HG03565 (cell line): ENCODE results near the gene HOGA1.

Experiments used
- ATAC-seq: cut with Tn5 transposase; IDR thresholded peaks from one replicate; pipeline ENCODE4 v1.9.1; 2021; ENCODE audit warnings: mild to moderate bottlenecking, moderate library complexity; ENCODE audit not compliant: unreplicated experiment

The HOGA1 gene

GRCh38 chr10:97584060-97584797 is at the start of gene HOGA1:
Gene HOGA1, plus strand, starts transcription at chr10:97584389. Its CDS starts 315 bp downstream, at chr10:97584704.
- ATAC-seq = no peak

GRCh38 chr10:97534746-97535367 is 49.3 kb upstream of the HOGA1 start:
- ATAC-seq = no peak

- ATAC-seq = no peak
These were observed 46.9 kb upstream of the HOGA1 start for GRCh38 chr10:97537186-97537869.

- no peak for ATAC-seq
These were observed 45.8 kb upstream of the HOGA1 start for GRCh38 chr10:97538411-97538810.

GRCh38 chr10:97538839-97539238 is 45.4 kb upstream of the HOGA1 start:
- no peak for ATAC-seq

- ATAC-seq = no peak
These were observed 44.5 kb upstream of the HOGA1 start for GRCh38 chr10:97539523-97540200.

GRCh38 chr10:97540669-97541500 is 43.3 kb upstream of the HOGA1 start:
- ATAC-seq = no peak

GRCh38 chr10:97542169-97543024 is 41.8 kb upstream of the HOGA1 start:
- no peak for ATAC-seq

- no peak for ATAC-seq
These were observed 41.1 kb upstream of the HOGA1 start for GRCh38 chr10:97543025-97543546.

- no peak for ATAC-seq
These were observed 37.5 kb upstream of the HOGA1 start for GRCh38 chr10:97546456-97547270.

GRCh38 chr10:97547271-97547600 is 37.0 kb upstream of the HOGA1 start:
- no peak for ATAC-seq

GRCh38 chr10:97547962-97548361 is 36.2 kb upstream of the HOGA1 start:
- no peak for ATAC-seq

GRCh38 chr10:97548828-97549455 is 35.2 kb upstream of the HOGA1 start:
- ATAC-seq = no peak

- no peak for ATAC-seq
These were observed 34.4 kb upstream of the HOGA1 start for GRCh38 chr10:97549587-97550322.

GRCh38 chr10:97550336-97551149 is 33.6 kb upstream of the HOGA1 start:
- ATAC-seq = no peak

- ATAC-seq = no peak
These were observed 32.9 kb upstream of the HOGA1 start for GRCh38 chr10:97551271-97551670.

- no peak for ATAC-seq
These were observed 30.6 kb upstream of the HOGA1 start for GRCh38 chr10:97553575-97554031.
